Measurements from ENCODE around the gene SPARC.

DNA sequence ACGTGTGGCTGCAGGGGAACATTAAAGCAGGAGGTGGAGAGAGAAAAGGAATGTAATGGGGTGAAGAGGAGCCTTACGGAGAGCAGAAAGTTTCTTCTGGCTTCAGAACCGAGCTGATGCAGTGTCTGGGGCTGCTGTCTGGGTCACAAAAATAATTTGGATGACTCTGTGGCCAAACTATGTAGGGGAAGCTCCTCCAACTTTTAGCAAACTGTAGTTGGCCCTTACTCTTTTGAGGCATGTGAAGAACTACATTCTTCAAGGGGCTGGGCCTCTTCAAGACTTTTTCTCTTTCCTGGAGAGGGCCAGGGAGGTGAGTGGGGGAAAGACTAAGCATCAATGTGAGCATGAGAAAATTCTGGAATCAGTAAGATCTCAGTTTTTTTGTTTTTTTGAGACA lies 31.9 kb upstream of the SPARC start:
- TF ChIP-seq, protein P1, sequence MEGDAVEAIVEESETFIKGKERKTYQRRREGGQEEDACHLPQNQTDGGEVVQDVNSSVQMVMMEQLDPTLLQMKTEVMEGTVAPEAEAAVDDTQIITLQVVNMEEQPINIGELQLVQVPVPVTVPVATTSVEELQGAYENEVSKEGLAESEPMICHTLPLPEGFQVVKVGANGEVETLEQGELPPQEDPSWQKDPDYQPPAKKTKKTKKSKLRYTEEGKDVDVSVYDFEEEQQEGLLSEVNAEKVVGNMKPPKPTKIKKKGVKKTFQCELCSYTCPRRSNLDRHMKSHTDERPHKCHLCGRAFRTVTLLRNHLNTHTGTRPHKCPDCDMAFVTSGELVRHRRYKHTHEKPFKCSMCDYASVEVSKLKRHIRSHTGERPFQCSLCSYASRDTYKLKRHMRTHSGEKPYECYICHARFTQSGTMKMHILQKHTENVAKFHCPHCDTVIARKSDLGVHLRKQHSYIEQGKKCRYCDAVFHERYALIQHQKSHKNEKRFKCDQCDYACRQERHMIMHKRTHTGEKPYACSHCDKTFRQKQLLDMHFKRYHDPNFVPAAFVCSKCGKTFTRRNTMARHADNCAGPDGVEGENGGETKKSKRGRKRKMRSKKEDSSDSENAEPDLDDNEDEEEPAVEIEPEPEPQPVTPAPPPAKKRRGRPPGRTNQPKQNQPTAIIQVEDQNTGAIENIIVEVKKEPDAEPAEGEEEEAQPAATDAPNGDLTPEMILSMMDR (IDR thresholded peaks at IDR 0.05; ENCODE audit: low read depth, low read length), result no peak
- TF ChIP-seq EZH2phosphoT487 (IDR thresholded peaks at IDR 0.05; ENCODE audit: low read depth), result no peak

All from OCI-LY3 (cell line).